ENCODE results near the gene MYL4.

GRCh38 chr17:47240806-47241205 is 31.7 kb downstream of the MYL4 start:
- TF ChIP-seq CTCF (IDR thresholded peaks at IDR 0.05; ENCODE audit: insufficient read depth, low read length) (no peak), POLR2AphosphoS5 (IDR thresholded peaks at IDR 0.05; ENCODE audit: low read depth) (no peak), GABPA (IDR thresholded peaks at IDR 0.05; ENCODE audit: low read depth) (no peak), SPI1 (IDR thresholded peaks at IDR 0.05; ENCODE audit: borderline replicate concordance, low read depth) (peak; percentile 37; the same call in 1 of the 2 replicates)
- TF ChIP-seq, protein P1, sequence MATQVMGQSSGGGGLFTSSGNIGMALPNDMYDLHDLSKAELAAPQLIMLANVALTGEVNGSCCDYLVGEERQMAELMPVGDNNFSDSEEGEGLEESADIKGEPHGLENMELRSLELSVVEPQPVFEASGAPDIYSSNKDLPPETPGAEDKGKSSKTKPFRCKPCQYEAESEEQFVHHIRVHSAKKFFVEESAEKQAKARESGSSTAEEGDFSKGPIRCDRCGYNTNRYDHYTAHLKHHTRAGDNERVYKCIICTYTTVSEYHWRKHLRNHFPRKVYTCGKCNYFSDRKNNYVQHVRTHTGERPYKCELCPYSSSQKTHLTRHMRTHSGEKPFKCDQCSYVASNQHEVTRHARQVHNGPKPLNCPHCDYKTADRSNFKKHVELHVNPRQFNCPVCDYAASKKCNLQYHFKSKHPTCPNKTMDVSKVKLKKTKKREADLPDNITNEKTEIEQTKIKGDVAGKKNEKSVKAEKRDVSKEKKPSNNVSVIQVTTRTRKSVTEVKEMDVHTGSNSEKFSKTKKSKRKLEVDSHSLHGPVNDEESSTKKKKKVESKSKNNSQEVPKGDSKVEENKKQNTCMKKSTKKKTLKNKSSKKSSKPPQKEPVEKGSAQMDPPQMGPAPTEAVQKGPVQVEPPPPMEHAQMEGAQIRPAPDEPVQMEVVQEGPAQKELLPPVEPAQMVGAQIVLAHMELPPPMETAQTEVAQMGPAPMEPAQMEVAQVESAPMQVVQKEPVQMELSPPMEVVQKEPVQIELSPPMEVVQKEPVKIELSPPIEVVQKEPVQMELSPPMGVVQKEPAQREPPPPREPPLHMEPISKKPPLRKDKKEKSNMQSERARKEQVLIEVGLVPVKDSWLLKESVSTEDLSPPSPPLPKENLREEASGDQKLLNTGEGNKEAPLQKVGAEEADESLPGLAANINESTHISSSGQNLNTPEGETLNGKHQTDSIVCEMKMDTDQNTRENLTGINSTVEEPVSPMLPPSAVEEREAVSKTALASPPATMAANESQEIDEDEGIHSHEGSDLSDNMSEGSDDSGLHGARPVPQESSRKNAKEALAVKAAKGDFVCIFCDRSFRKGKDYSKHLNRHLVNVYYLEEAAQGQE (IDR thresholded peaks at IDR 0.05; ENCODE audit: insufficient replicate concordance, low read depth) = no peak

Measured in HL-60 (cell line).